SU-DHL-6 (cell line): ENCODE results near the gene PTGER1.

Experiments
- H2AFZ ChIP-seq: fragments of 200-600 bp; sonication (generic); 2 replicates; pipeline ENCODE4 v1.6.1; 2014; ENCODE audit warnings: low read depth, mild to moderate bottlenecking, moderate library complexity, mixed read lengths, antibody characterized with exemption, low read length; ENCODE audit not compliant: severe bottlenecking
- H3F3A ChIP-seq: fragments of 200-600 bp; shearing (Covaris generic); 2 replicates; pipeline ENCODE4 v1.6.0; 2016; ENCODE audit warnings: antibody characterized with exemption, mild to moderate bottlenecking; ENCODE audit not compliant: insufficient read depth
- H3K27ac ChIP-seq: fragments of 200-600 bp; sonication (generic); 2 replicates; pipeline ENCODE4 v1.5.1; 2016; ENCODE audit warnings: low read depth, mild to moderate bottlenecking, low read length, moderate library complexity, mixed read lengths
- H3K27me3 ChIP-seq: fragments of 200-600 bp; sonication (generic), shearing (Covaris generic); 2 replicates; pipeline ENCODE4 v1.6.0; 2014; ENCODE audit warnings: mild to moderate bottlenecking, low read length
- H3K36me3 ChIP-seq: fragments of 200-600 bp; sonication (generic); 2 replicates; pipeline ENCODE4 v1.6.1; 2014; ENCODE audit warnings: mild to moderate bottlenecking, low read length, mixed read lengths
- H3K4me2 ChIP-seq: fragments of 300-600, 200-600 bp; shearing (Covaris generic), sonication (generic); 2 replicates; pipeline ENCODE4 v1.6.0; 2014; ENCODE audit warnings: low read length, low read depth, mild to moderate bottlenecking; ENCODE audit not compliant: poor library complexity, severe bottlenecking
- H3K4me3 ChIP-seq: fragments of 200-600 bp; sonication (generic); 2 replicates; pipeline ENCODE4 v1.5.1; 2014; ENCODE audit warnings: antibody characterized with exemption, low read length, mild to moderate bottlenecking, mixed read lengths; ENCODE audit not compliant: insufficient read depth, poor library complexity, severe bottlenecking
- H3K79me2 ChIP-seq: fragments of 200-600 bp; sonication (generic); 2 replicates; pipeline ENCODE4 v1.6.1; 2014; ENCODE audit warnings: mild to moderate bottlenecking, low read length, moderate library complexity; ENCODE audit not compliant: insufficient read depth
- H3K9ac ChIP-seq: fragments of 200-600 bp; sonication (generic); 2 replicates; pipeline ENCODE4 v1.7.0; 2014; ENCODE audit warnings: mild to moderate bottlenecking, low read length
- H3K9me2 ChIP-seq: fragments of 200-600 bp; sonication (generic); replicated peaks from 2 replicates; pipeline ENCODE4 v1.6.1; 2014; ENCODE audit warnings: low read length; ENCODE audit not compliant: insufficient read depth
- H3K9me3 ChIP-seq: fragments of 200-600 bp; sonication (generic); 2 replicates; pipeline ENCODE4 v1.6.1; 2014; ENCODE audit warnings: low read length, mixed read lengths; ENCODE audit not compliant: insufficient read depth
- H4K20me1 ChIP-seq: fragments of 200-600 bp; sonication (generic); 2 replicates; pipeline ENCODE4 v1.6.1; 2014; ENCODE audit warnings: low read depth, mild to moderate bottlenecking, antibody characterized with exemption, low read length, moderate library complexity, mixed read lengths
- EZH2phosphoT487 ChIP-seq: fragments of 200-600 bp; sonication (generic), shearing (Covaris generic); conservative IDR thresholded peaks from 2 replicates; pipeline ENCODE4 v1.6.1; 2018; ENCODE audit warnings: mild to moderate bottlenecking, antibody characterized with exemption, low read length, moderate library complexity, mixed read lengths
- TF ChIP-seq, protein P1 (sequence below): fragments of 200-600 bp; sonication (generic); IDR thresholded peaks from one replicate; pipeline ENCODE4 v1.5.1; 2017; ENCODE audit warnings: antibody characterized with exemption, mild to moderate bottlenecking, low read length, moderate library complexity; ENCODE audit not compliant: insufficient read depth, poor library complexity, severe bottlenecking

Gene PTGER1

GRCh38 chr19:14494411-14494810 is 19.3 kb upstream of the PTGER1 start:
- no peak for TF ChIP-seq EZH2phosphoT487
- TF ChIP-seq, protein P1, sequence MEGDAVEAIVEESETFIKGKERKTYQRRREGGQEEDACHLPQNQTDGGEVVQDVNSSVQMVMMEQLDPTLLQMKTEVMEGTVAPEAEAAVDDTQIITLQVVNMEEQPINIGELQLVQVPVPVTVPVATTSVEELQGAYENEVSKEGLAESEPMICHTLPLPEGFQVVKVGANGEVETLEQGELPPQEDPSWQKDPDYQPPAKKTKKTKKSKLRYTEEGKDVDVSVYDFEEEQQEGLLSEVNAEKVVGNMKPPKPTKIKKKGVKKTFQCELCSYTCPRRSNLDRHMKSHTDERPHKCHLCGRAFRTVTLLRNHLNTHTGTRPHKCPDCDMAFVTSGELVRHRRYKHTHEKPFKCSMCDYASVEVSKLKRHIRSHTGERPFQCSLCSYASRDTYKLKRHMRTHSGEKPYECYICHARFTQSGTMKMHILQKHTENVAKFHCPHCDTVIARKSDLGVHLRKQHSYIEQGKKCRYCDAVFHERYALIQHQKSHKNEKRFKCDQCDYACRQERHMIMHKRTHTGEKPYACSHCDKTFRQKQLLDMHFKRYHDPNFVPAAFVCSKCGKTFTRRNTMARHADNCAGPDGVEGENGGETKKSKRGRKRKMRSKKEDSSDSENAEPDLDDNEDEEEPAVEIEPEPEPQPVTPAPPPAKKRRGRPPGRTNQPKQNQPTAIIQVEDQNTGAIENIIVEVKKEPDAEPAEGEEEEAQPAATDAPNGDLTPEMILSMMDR: no peak
- Histone ChIP-seq H3K36me3 (no peaks in the 10 kb centered on the region), H3F3A (no peaks in the 10 kb centered on the region), H3K4me3 (no peak overlapping the region), H3K27ac (no peak overlapping the region), H3K9ac (no peak overlapping the region), H4K20me1 (no peaks in the 10 kb centered on the region), H3K9me2 (no peaks in the 10 kb centered on the region), H3K27me3 (no peaks in the 10 kb centered on the region), H3K4me2 (no peak overlapping the region), H3K9me3 (no peaks in the 10 kb centered on the region), H2AFZ (no peak overlapping the region), H3K79me2 (no peaks in the 10 kb centered on the region)

DNA sequence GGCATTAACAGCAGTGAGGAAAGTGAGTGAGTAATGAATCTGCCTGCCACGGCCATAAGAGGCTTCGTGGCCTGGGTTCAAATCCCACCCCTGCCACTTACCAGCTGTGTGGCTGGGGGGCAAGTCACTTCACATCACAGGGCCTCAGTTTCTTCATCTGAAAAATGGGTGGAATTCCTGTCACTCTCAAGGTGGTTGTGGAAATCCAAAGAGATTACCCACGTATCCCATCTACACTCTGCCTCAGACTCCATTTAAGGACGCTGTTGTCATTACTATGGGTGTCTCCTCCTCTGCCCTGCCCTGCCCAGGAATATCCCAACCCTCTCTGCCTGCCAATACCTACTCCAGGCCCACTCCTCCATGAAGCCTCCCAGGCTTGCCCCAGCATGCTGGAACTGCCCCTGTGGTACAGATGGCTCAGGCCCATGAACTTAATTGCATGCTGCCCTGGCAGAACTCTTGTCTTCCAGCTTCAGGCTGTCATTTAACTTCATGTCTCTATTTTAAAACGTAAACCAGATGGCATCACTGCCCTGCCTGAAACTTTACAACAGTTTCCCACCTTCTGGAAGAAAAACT is 17.7 kb upstream of the PTGER1 start:
- Histone ChIP-seq H3K4me2 (no peak overlapping the region), H4K20me1 (no peaks in the 10 kb centered on the region), H3K9ac (no peak overlapping the region), H3K27me3 (no peaks in the 10 kb centered on the region), H3K9me2 (no peaks in the 10 kb centered on the region), H3K36me3 (no peaks in the 10 kb centered on the region), H3F3A (no peaks in the 10 kb centered on the region), H2AFZ (no peak overlapping the region), H3K4me3 (no peak overlapping the region), H3K79me2 (no peaks in the 10 kb centered on the region), H3K9me3 (no peaks in the 10 kb centered on the region), H3K27ac (no peak overlapping the region)
- TF ChIP-seq EZH2phosphoT487: no peak
- TF ChIP-seq, protein P1: no peak

DNA sequence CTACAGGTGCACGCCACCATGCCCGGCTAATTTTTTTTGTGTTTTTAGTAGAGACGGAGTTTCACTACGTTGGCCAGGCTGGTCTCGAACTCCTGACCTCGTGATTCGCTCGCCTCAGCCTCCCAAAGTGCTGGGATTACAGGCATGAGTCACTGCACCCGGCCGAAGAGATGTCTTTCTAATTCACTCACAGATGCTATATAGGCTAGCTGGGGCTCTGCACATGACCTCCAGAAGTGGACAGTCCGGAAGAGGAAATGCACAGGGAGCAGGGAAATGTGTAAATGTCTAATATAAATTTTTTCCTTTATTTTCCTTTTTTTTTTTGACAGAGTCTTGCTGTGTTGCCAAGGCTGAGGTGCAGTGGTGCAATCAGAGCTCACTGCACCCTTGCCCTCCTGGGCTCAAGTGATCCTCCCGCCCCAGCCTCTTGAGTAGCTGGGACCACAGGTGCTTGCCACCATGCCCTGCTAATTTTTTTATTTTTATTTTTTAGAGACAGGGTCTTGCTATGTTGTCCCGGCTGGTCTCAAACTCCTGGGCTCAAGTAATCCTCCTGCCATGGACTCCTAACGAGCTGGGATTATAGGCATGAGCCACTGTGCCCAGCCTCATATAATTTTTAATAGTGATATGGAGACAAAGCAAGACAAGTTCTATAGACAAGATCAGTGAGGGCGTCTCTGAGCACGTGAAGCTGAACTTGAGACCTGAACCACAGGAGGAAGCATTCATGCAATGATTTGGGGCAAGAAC is 12.4 kb upstream of the PTGER1 start:
- TF ChIP-seq, protein P1: no peak
- TF ChIP-seq EZH2phosphoT487: no peak
- H3K79me2 ChIP-seq: no peaks in the 10 kb centered on the region

More for the DNA sequence above, 12.4 kb upstream of the PTGER1 start:
- H3K9ac ChIP-seq: no peak overlapping the region
- no peak overlapping the region for H3K4me2 ChIP-seq
- H3K4me3 ChIP-seq: no peak overlapping the region
- no peaks in the 10 kb centered on the region for H3K9me3 ChIP-seq
- H3K9me2 ChIP-seq: no peaks in the 10 kb centered on the region
- no peaks in the 10 kb centered on the region for H3K27me3 ChIP-seq
- no peak overlapping the region for H2AFZ ChIP-seq
- no peaks in the 10 kb centered on the region for H4K20me1 ChIP-seq
- H3K27ac ChIP-seq: no peak overlapping the region
- H3K36me3 ChIP-seq: no peaks in the 10 kb centered on the region
- no peaks in the 10 kb centered on the region for H3F3A ChIP-seq
